ENCODE results near the gene CYP4Z1. TPM values are rescaled to one million over a fixed set of nuclear protein-coding genes. Genes with fewer than 3 reads are reported as not detected.
"Not testable (repeated sequence)": the region's sequence is repeated elsewhere in the genome, so short reads cannot be mapped to it uniquely, and the experiment has no call there.

Gene CYP4Z1, protein sequence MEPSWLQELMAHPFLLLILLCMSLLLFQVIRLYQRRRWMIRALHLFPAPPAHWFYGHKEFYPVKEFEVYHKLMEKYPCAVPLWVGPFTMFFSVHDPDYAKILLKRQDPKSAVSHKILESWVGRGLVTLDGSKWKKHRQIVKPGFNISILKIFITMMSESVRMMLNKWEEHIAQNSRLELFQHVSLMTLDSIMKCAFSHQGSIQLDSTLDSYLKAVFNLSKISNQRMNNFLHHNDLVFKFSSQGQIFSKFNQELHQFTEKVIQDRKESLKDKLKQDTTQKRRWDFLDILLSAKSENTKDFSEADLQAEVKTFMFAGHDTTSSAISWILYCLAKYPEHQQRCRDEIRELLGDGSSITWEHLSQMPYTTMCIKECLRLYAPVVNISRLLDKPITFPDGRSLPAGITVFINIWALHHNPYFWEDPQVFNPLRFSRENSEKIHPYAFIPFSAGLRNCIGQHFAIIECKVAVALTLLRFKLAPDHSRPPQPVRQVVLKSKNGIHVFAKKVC
- not detected for total RNA-seq

DNA sequence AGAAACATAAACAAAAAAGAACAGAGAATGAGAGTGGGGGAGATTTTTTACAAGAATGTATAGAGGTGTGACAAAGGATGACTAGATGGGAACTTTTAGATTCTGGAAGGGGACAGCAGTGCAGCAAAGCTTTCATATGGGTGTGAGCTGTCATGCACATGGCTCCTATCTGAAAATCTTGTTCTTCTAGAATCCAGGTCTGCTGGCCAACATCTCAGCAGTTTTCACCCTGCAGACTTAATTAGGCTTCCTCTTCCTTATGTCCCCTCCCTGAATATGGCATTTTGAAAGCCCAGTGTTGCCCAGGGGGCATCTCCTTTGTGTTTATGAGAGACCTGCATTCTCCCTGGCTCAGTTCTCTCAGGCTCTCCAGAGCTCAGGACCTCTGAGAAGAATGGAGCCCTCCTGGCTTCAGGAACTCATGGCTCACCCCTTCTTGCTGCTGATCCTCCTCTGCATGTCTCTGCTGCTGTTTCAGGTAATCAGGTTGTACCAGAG lies at the start of gene CYP4Z1:
Gene CYP4Z1, plus strand, starts transcription at position 135 of the 498 bp plus-strand sequence. Its CDS starts 260 bp downstream, at position 395.
- no peak for ATAC-seq
- no peak within 1 kb of the TSS for H3K27ac Mint-ChIP-seq
- no peak for DNase-seq
- peaks cover 29% of the 10 kb centered on the region for H3K27me3 Mint-ChIP-seq
- H3K4me1 Mint-ChIP-seq = no peaks in the 10 kb centered on the region
- CTCF ChIA-PET = no interaction called here
- no peaks in the 10 kb centered on the region for H3K9me3 Mint-ChIP-seq (ENCODE audit: low read depth)
- no peaks in the 10 kb centered on the region for H3K36me3 Mint-ChIP-seq
- H3K4me3 Mint-ChIP-seq = no peak within 1 kb of the TSS

DNA sequence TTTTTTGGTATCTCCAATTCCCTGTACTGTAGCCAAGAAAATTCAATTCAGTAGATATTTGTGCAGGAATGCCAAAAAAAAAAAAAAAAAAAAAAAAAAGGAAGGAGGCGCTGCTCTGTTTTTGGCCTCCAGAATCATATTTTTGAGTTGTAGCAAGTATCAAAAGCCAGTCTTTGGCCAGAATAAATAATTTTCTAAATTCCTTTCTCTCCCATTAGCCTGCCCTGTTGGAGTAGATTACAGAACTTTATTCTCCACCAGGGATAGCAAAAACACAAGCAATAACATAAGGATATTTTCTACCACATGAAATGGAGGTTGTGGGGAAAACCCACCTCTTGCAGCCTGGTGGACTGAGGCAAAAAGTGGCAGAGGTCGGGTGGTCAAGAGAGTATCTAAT lies 46.0 kb upstream of the CYP4Z1 start:
- DNase-seq = no peak
- H3K27ac Mint-ChIP-seq = no peak overlapping the region
- no peak overlapping the region for H3K4me3 Mint-ChIP-seq
- CTCF ChIA-PET = no interaction called here
- no peaks in the 10 kb centered on the region for H3K9me3 Mint-ChIP-seq (ENCODE audit: low read depth)
- H3K4me1 Mint-ChIP-seq = no peaks in the 10 kb centered on the region
- no peak for ATAC-seq
- no peaks in the 10 kb centered on the region for H3K36me3 Mint-ChIP-seq
- peaks cover 40% of the 10 kb centered on the region for H3K27me3 Mint-ChIP-seq

DNA sequence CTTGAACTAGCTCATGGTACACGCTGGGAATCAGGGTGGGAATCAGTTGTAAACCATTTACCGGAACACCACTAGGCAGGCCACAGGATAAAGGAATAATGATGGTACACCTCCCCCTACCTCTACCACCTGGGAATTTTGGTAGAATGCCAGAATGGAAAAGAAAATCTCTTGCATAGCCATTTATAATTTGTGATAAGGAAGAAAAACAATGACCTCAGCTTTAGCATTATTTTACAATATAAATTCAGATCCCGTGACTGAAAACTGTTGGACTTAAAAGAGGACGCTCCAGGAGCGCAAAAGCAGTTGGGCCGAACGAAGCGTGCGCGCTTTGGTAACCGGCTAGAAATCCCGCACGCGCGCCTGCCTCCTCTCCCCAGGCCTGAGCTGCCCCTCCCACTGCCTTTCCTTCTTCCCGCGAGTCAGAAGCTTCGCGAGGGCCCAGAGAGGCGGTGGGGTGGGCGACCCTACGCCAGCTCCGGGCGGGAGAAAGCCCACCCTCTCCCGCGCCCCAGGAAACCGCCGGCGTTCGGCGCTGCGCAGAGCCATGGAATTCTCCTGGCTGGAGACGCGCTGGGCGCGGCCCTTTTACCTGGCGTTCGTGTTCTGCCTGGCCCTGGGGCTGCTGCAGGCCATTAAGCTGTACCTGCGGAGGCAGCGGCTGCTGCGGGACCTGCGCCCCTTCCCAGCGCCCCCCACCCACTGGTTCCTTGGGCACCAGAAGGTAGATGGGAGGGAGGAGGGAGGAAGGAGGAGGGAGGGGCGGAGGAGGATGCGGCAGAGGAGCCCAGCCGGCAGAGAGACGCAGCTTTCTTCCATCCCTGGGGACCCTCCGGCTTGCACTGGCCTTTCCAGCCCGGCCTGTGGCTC lies 43.5 kb upstream of the CYP4Z1 start, which contains the start of gene CYP4X1:
Gene CYP4X1, plus strand, starts transcription at position 402 of the 873 bp plus-strand sequence. Its CDS starts 149 bp downstream, at position 551.
- ATAC-seq (no peak), DNase-seq (no peak)
- no peaks in the 10 kb centered on the region for H3K9me3 Mint-ChIP-seq (ENCODE audit: low read depth)
- no peak within 1 kb of the TSS for H3K4me3 Mint-ChIP-seq
- H3K27ac Mint-ChIP-seq = no peak within 1 kb of the TSS
- peaks cover 41% of the 10 kb centered on the region for H3K27me3 Mint-ChIP-seq
- no peaks in the 10 kb centered on the region for H3K4me1 Mint-ChIP-seq
- CTCF ChIA-PET = no interaction called here
- H3K36me3 Mint-ChIP-seq = no peaks in the 10 kb centered on the region

DNA sequence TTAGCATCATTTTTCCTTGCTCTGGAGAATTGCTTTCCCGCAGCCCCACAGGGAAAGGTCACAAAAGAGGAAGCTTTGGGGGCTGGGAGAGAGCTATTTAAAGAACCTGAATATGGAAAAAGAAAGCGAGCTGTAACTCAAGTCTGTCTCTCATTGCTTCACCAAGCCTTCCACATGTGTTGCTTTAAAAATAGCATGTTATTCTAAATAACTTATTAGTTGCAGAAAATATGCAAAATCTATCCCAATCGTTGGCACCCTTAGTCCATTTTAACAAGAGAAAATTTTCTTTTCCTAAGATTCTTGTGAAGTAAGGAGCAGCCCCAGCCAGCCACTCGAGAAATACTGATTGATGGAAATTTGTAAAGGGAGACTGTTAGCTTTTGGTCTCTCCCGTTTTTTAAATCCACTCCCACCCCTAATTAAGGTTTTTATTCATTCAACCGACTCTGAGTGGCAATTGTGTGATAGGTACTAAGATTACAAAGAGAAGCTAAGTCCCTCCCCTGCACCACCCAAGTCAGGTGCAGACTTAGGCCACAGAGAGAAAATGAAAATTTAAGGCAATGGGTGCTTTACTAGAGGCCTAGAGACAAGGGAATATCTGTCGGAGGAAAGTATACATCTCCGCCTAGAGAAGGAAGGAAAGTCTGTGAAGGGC lies 42.8 kb upstream of the CYP4Z1 start:
- no peak for DNase-seq
- Mint-ChIP-seq H3K9me3 (ENCODE audit: low read depth) (no peaks in the 10 kb centered on the region), H3K36me3 (no peaks in the 10 kb centered on the region), H3K27me3 (peaks cover 42% of the 10 kb centered on the region), H3K4me3 (no peak overlapping the region), H3K27ac (no peak overlapping the region), H3K4me1 (no peaks in the 10 kb centered on the region)
- CTCF ChIA-PET = no interaction called here
- ATAC-seq = no peak

DNA sequence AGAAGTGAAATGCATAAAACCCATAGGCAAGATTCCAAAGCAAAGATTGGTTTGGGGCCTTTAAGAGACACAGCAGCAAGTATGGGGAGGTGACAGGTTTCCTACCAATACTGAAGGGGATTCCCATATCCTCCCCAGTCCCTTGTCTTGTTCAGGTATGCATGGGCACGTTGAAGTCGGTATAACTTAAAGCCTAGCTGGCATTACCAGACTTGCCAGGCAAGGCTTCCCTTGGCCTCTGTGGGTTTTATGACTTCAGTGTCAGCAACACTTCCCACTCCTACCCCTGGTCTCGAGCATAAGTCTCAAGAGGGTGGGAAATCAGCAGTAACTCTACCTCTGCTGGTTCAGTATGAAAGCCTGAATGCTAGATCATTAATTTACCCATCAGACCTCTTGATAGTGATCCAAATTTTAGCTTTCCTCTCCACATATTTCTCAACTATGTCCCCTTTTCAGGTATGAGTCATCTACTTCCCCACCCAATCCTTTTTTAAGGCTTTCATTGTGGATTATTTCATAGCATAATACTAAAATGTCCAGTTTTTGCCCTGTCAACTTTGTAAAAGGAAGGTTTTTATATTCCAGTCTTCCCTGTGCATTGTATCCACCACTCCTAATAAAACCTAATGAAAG lies 36.7 kb upstream of the CYP4Z1 start:
- H3K4me1 Mint-ChIP-seq = no peaks in the 10 kb centered on the region
- peaks cover 31% of the 10 kb centered on the region for H3K27me3 Mint-ChIP-seq
- ATAC-seq (no peak), DNase-seq (no peak)
- CTCF ChIA-PET = no interaction called here
- H3K4me3 Mint-ChIP-seq = no peak overlapping the region
- no peaks in the 10 kb centered on the region for H3K9me3 Mint-ChIP-seq (ENCODE audit: low read depth)
- H3K36me3 Mint-ChIP-seq = no peaks in the 10 kb centered on the region
- H3K27ac Mint-ChIP-seq = no peak overlapping the region

DNA sequence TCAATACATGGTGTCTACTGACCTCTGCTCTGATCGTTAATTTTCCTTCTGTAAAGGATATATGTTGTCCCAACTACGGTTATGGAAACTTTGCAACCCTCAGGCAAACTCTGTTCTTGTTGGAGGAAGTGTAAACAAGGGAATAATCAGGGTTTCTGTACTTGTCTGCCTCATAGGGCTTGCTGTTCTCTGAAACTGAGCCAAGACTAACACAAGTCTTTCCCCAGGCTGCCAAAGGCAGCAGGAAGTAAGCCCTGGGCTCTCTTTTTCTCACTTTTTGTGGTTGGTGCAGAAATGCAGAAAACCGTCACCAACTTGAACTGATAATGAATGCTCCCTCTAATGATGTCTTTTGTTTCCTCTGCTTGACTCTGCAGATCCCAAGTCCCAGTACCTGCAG lies 36.0 kb upstream of the CYP4Z1 start:
- H3K4me1 Mint-ChIP-seq = no peaks in the 10 kb centered on the region
- H3K27ac Mint-ChIP-seq = no peak overlapping the region
- no peak for ATAC-seq
- no peaks in the 10 kb centered on the region for H3K36me3 Mint-ChIP-seq
- H3K27me3 Mint-ChIP-seq = peaks cover 26% of the 10 kb centered on the region
- no peaks in the 10 kb centered on the region for H3K9me3 Mint-ChIP-seq (ENCODE audit: low read depth)
- H3K4me3 Mint-ChIP-seq = no peak overlapping the region
- CTCF ChIA-PET = no interaction called here
- DNase-seq = no peak

DNA sequence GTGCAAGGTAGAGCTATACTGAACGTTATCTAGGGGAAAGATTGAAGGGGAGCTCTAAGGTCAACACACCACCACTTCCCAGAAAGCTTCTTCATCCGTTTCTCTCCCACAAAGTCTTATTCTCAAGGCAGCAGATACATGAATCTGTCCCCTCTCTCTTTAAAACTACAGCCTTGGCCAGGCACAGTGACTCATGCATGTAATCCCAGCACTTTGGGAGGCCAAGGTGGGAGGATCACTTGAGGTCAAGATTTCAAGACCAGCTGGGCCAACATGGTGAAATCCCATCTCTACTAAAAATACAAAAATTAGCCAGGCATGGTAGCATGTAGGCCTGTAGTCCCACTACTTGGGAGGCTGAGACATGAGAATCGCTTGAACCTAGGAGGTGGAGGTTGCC lies 35.4 kb upstream of the CYP4Z1 start:
- H3K36me3 Mint-ChIP-seq = no peaks in the 10 kb centered on the region
- ATAC-seq (no peak), DNase-seq (no peak)

DNA sequence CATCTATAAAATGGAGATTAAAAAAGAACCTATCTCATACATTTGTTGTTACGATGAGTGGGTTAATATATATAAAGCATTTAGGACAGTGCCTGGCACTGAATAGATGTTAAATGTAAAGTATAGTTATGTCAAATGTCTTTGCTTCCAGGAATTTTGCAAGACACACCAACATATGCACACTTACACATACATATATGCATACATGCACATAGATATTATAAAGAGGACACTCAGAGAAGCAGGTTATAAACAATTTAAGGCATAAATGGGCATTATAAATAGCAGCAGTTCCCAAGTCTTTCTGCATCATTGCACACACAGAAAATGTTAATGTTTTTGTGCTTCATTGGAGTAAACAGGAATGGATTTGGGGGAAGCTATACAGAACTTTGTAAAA lies 30.3 kb upstream of the CYP4Z1 start:
- Mint-ChIP-seq H3K4me1 (no peaks in the 10 kb centered on the region), H3K9me3 (ENCODE audit: low read depth) (no peaks in the 10 kb centered on the region), H3K36me3 (no peaks in the 10 kb centered on the region), H3K4me3 (no peak overlapping the region), H3K27ac (no peak overlapping the region), H3K27me3 (peaks cover 38% of the 10 kb centered on the region)
- DNase-seq = no peak
- CTCF ChIA-PET = no interaction called here
- no peak for ATAC-seq

More for the DNA sequence above, 35.4 kb upstream of the CYP4Z1 start:
- Mint-ChIP-seq H3K27ac (no peak overlapping the region), H3K4me3 (no peak overlapping the region), H3K4me1 (no peaks in the 10 kb centered on the region), H3K27me3 (peaks cover 26% of the 10 kb centered on the region), H3K9me3 (ENCODE audit: low read depth) (no peaks in the 10 kb centered on the region)
- CTCF ChIA-PET = no interaction called here

DNA sequence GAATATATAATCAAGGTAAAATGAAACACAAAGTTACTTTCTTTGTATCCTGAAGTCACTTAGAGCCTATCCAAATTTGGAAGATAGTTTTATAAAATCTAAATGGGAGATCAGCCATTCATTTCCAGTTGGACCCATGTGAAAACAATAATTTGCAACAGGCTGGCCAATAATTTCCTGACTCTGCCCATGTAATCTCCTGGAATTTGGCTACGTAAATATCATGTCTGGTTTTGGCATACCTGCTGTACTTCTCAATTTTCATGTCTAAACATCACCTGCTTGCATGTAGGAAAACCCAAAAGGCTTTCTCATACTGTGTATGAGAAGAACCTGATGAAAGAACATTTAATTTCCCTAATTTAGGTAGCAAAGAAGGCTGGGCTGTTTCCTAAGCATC lies 7.7 kb upstream of the CYP4Z1 start:
- Mint-ChIP-seq H3K9me3 (ENCODE audit: low read depth) (peaks cover 2% of the 10 kb centered on the region), H3K4me1 (no peaks in the 10 kb centered on the region), H3K27ac (no peak overlapping the region), H3K36me3 (no peaks in the 10 kb centered on the region), H3K4me3 (no peak overlapping the region), H3K27me3 (peaks cover 22% of the 10 kb centered on the region)
- DNase-seq (no peak), ATAC-seq (no peak)
- CTCF ChIA-PET = no interaction called here

DNA sequence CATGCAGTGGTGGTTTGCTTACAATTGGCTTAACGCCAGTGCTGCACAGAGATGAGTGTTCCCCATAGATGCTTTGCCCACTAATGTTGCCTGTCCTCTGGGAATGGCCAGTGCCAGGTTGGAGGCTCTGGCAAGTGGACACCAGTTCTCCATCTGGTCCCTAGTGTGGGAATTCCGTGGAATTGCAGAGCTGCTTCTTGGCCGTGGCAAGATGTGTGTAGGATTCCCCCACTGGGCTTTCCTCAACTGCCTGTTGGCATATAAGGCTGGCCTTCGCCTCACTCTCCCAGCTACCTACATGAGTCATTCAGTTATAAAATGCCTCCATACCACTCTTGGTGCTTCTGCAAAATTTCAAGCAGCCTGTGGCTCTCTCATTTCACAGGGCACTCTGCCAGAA lies 2.0 kb downstream of the CYP4Z1 start:
- CTCF ChIA-PET; ATAC-seq; H3K4me3 Mint-ChIP-seq; H3K4me1 Mint-ChIP-seq; H3K27ac Mint-ChIP-seq; DNase-seq; H3K9me3 Mint-ChIP-seq (ENCODE audit: low read depth); H3K36me3 Mint-ChIP-seq: not testable (repeated sequence)
- peaks cover 24% of the 10 kb centered on the region for H3K27me3 Mint-ChIP-seq

DNA sequence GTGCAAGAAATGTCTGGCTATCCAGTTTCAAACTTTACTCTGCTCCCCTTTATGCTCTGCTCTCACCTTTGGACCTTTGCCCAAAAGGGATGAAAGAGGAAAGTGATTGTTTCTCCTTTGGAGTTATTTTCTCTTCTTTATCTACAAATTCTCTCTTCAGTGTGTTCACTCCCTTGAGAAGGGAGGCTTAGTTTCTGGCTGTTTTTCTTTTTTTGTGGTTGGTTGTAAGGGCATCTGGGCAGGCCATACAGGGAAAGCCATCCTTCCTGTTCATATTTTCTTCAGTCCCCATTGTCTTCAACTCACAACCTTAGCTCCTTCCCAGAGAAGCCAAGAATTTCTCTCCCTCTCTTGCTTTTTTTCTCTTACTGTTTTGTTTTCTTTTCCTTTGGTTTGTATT lies 2.5 kb downstream of the CYP4Z1 start:
- DNase-seq; CTCF ChIA-PET; H3K9me3 Mint-ChIP-seq (ENCODE audit: low read depth); ATAC-seq; H3K4me3 Mint-ChIP-seq; H3K27ac Mint-ChIP-seq; H3K36me3 Mint-ChIP-seq; H3K4me1 Mint-ChIP-seq: not testable (repeated sequence)
- H3K27me3 Mint-ChIP-seq = peaks cover 21% of the 10 kb centered on the region

DNA sequence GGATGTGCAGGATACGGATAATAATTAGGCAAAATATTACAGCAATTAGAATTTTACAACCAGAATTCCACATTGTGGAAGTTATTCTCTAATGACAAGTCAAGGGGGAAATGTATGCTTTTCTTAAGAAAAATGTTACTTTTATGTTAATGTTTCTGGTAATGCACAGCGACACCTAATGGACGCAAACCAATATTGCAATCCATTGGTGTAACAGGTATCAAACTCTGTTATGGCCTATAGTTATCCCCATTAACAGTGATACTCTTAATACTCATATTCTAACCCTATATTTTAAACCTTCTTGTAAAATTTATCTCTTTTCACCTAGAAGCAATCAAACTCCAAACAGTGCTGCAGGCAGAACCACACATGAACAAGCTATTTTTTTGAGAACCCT lies 22.3 kb downstream of the CYP4Z1 start:
- not testable (repeated sequence) for ATAC-seq; H3K4me1 Mint-ChIP-seq; H3K27me3 Mint-ChIP-seq; H3K9me3 Mint-ChIP-seq (ENCODE audit: low read depth); H3K27ac Mint-ChIP-seq; H3K4me3 Mint-ChIP-seq; H3K36me3 Mint-ChIP-seq
- CTCF ChIA-PET = interaction anchor here (0.9 kb wide), 1 partner anchor 18 kb away, joined by 3 read pairs; no protein-coding TSS in a partner anchor
- peak; percentile 49 for DNase-seq

DNA sequence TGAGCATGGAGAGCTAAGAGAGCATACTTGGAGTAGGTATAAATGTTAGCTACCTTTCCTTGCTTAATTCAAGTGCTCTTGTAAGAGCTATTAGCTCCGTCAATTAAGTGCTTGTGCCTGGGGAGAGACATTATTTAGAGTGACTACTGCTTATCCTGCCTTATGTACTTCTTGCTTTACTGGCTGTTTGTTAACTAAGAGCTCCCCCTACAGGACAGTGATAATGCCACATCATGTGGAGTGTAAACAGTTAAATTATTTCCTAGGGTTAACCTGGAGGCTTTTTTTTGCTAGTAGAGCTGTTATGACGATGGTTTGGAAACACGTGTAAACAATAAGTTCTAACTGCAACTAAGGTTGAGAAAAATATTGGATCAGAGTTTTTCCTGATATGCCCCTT lies 24.4 kb downstream of the CYP4Z1 start:
- ATAC-seq; H3K27ac Mint-ChIP-seq; CTCF ChIA-PET; H3K36me3 Mint-ChIP-seq; DNase-seq; H3K4me3 Mint-ChIP-seq; H3K4me1 Mint-ChIP-seq; H3K27me3 Mint-ChIP-seq; H3K9me3 Mint-ChIP-seq (ENCODE audit: low read depth): not testable (repeated sequence)
